ENCODE results near the gene AK1.

DNA sequence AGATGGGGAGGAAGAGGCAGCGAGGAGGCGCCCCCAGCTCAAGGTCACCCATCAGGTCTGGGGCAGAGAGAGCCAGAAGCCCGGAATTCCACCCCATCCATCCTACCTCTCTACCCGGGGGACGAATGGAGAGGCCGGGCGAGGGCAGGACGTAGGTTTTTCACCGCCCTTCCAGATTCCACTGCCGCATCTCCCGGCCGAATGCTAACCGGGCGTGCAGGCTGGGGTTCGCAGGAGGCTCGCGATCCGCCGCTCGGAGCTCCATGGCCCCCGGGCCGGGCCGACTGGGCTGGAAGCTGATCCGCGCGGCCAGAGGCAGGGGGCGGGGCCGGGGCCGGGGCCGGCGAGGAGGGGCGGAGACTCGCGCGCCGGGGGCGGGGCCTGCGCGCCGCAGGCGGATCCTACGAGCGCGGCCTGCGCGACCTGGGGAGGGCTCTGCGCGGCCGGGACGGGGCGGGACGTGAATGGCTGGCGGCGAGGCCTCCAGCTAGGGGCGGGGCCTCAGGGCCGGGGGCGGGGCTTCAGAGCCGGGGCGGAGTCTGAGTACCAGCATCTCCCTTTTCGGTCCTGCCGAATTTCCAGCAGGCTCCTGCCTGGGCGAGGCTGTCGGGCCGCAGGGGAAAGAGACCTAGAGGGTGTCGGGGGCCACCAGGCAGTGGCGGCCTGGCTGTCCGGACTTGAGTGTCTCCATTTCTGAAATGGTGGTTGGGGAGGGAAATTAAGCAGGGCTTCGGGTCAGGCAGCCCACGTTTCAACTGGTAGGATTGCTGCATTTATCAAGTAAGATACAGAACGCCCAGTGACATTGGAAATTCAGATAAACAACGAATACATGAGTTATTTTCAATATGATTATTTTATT lies 39.5 kb upstream of the AK1 start, which contains the start of gene ST6GALNAC4:
- TF ChIP-seq, protein P1, sequence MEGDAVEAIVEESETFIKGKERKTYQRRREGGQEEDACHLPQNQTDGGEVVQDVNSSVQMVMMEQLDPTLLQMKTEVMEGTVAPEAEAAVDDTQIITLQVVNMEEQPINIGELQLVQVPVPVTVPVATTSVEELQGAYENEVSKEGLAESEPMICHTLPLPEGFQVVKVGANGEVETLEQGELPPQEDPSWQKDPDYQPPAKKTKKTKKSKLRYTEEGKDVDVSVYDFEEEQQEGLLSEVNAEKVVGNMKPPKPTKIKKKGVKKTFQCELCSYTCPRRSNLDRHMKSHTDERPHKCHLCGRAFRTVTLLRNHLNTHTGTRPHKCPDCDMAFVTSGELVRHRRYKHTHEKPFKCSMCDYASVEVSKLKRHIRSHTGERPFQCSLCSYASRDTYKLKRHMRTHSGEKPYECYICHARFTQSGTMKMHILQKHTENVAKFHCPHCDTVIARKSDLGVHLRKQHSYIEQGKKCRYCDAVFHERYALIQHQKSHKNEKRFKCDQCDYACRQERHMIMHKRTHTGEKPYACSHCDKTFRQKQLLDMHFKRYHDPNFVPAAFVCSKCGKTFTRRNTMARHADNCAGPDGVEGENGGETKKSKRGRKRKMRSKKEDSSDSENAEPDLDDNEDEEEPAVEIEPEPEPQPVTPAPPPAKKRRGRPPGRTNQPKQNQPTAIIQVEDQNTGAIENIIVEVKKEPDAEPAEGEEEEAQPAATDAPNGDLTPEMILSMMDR (IDR thresholded peaks at IDR 0.05): no peak
- TF ChIP-seq POLR2AphosphoS5 (IDR thresholded peaks at IDR 0.05): no peak
- TF ChIP-seq POLR2A (IDR thresholded peaks at IDR 0.05): peak; percentile 74
